HG02571 (cell line): ENCODE data around the gene CNTN5.

Experiments used
- ATAC-seq: cut with Tn5 transposase; IDR thresholded peaks from one replicate; pipeline ENCODE4 v1.9.1; 2021; ENCODE audit warnings: mild to moderate bottlenecking, moderate library complexity; ENCODE audit not compliant: unreplicated experiment

Gene CNTN5

GRCh38 chr11:100011697-100012096 lies 990.9 kb downstream of the CNTN5 start:
- no peak for ATAC-seq

GRCh38 chr11:100013011-100013410 lies 992.3 kb downstream of the CNTN5 start:
- ATAC-seq: no peak

GRCh38 chr11:100031973-100032372 lies 1011.2 kb downstream of the CNTN5 start:
- no peak for ATAC-seq

DNA sequence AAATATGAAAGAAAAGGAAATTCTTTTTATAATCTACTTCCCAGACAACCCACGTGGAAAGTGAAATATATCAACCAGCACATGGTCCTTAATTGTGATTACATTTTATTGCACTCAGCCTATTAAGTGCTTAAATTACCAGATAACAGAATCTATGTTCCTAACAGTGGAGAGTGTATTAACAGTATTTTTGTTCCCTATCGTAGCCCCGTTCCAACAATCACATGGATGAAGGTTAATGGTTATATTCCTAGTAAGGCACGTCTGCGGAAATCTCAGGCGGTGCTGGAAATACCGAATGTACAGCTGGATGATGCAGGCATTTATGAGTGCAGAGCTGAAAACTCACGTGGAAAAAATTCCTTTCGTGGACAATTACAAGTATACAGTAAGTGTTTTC lies 1040.3 kb downstream of the CNTN5 start:
- ATAC-seq: no peak

- ATAC-seq: no peak
These were observed 1045.7 kb downstream of the CNTN5 start for GRCh38 chr11:100066399-100066798.

GRCh38 chr11:100068116-100068515 lies 1047.4 kb downstream of the CNTN5 start:
- ATAC-seq: no peak

DNA sequence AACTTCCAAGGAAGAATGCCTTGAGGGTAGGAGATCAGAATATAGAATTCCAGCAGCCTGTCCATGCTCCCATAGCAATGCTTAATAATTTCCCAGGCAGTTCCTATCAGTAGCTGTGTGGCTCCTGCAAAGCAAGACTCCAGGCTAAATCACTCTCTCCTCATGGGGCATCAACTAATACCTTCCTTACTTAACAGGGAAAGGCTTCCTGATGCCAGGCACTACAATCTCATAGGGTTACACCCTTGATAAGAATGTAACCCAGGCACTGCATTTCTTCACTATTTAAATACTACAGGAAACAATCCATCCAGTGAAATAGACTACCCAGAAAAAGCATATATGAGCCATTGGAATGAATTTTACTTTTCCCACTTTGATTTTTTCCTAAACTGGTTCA lies 1051.4 kb downstream of the CNTN5 start:
- no peak for ATAC-seq

DNA sequence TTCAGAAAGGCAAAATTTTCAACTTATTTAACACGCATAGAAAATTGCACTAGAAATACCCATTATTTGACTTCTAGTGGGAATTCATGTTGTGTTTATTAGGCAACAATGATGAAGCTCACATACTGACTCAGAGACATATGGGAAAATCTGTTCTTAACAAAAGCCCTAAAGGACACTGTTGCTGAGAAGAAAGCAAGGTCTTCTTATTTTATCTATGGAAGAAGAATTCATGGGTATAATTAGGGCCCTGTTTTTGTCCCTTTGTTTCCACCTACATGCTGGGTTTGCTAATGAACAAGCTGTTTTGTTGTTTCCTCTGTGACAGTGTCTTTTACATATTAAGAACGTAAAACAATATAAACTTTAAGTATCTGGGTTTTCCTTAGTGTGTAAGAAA lies 1059.6 kb downstream of the CNTN5 start:
- ATAC-seq: no peak

- ATAC-seq: no peak
These were observed 1060.1 kb downstream of the CNTN5 start for GRCh38 chr11:100080821-100081220.

DNA sequence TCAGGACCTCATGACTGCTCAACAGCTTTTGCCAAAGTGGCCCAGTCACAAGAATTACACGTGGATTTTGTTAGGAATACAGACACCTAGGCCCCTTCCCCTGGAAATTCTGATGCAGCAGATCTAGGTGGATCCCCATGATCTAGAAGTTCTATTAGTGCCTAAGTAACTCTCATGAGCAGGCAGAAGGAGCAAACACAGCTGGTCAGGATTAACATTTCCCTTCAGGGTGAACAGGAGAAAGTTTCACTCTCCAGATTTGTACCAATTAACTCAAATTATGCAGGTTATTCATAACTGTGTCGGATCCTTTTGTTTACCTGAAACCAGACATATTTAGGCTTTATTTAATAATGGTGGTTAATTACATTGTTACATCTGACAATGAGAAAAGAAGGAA lies 1072.9 kb downstream of the CNTN5 start:
- no peak for ATAC-seq

DNA sequence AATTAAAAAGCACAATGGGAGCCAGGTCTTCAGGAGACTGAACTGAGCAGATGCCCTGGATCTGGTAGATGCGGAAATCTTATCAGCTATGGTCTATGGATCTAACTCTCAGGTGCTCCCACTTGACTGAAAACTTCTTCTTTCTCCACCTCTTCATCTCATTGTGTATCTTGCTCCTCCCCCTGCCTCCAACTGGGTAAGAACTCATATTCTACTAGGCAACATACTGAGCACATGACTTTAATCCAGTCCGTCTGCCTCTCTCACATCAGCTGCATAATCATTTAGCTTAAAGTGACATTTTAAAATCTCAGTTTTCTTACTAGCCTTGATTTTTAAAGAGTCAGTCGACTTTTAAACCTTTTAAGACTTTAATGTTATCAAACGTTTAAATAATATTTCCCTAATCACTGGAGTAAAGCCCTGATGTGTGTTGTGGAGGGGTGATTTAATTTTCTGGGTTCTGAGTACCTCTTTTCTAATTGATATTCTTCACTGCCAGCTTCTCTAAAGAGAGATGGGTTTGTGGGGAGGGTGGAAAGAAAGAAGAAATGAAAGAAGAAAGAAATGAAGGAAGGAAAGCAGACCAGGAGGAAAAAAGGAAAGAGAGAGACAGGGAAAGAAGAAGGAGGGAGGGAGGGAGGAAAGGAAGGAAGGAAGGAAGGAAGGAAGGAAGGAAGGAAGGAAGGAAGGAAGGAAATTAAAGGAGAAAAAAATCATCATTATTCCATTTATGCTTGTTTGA lies 1073.5 kb downstream of the CNTN5 start:
- no peak for ATAC-seq

DNA sequence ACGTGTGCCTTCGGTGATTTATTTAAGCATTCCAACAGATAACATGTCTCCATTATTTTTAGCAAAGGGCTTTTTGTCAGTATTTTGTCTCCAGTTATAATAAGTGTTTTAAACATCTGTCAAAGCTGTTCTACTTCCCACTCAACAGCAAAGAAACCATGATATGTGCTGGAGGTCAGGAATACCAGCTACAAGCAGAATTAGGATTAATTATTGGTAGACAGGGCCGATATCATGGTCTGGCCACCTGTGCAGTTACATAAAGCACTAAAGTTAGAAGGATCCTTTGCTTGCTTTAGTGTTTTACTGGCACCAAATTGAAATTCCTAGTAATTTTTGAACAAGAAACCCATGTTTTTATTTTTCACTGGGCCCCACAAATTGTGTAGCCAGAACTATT lies 1075.1 kb downstream of the CNTN5 start:
- ATAC-seq: no peak

- ATAC-seq: no peak
These were observed 1077.8 kb downstream of the CNTN5 start for GRCh38 chr11:100098560-100098959.

DNA sequence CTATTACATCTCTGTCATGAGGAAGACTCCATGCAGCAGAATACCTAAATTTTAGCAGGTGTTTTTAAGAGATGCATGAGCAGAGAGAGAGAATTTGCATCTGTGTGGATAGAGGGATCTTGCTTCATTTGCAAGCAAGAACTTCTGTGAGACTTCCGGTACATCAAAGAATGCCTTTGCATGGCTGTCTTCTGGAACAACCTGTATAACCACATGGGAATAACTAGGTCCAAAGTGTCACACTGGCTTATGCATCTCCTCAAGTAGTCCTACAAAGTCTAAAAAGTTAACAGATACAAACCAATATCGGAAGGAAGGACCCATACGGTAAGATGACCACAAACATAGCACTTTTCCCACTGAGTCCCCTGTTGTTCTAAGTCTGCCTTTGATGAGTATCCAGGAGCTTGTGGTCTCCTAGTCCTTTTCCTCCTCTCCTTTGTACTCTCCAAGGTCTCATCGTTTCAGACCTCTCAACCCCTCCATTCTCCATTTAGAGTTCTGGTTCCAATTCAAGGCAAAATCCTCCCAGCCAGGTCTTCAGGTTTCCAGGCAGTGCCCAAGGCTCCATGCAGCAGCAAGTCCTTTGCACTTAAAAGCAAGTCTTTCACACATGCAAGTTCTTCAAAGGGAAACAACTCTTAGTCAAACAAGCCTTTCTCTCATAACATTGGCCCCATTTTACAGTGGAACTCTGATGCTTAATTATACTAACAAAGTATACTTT lies 1084.7 kb downstream of the CNTN5 start:
- ATAC-seq: no peak

DNA sequence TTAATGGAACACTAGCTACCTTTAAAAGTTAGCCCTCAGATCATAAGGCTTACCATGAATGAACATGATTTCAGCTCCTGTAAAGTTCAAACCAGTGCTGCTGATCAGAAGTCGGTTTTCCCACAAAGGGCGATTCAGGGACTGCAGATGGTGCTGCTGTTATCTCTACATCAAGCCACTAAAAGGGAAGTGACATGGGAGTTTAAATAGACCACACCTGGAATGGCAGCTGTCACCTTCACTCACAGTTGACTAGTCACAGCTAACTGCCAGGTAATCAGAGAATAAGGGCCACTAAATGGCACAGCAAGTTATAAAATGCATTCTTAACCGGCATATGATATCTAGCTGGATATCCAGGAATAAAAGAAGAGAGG lies 1085.2 kb downstream of the CNTN5 start:
- no peak for ATAC-seq

DNA sequence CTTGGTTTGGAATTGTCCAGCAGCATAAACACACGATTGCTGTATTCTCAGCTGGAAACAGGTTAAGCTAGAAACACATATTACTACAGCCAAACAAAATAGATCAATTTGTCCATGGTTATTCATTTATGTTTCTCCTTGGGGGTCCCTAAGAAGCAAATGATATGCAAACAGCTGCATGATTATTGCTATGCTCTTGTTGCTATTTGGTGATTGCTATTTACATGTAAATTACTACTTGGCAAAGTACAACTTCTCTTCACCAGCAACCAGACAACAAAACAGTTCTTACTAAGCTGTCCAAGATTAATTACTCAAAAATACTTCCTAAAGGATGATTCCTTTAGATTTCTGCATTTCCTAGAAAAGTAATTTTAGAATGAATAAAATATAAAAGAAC lies 1098.4 kb downstream of the CNTN5 start:
- ATAC-seq: no peak

DNA sequence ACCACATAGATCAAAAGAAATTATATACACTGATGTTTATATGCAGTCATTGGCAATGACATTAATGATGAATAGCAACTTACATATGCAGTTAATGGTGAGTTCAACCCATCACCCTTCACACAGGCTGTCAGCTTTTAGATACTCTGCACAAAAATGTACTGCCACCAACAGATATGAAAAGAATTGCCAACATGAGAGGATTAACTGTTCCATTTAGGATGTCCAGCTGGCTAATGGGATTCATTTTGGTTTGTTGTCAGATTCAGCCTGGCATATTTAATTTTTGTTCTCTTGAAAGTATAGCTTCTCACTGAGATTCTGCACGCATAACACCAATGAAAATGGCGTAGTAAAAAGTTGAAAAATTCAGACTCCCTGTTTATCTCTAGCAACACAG lies 1112.4 kb downstream of the CNTN5 start:
- ATAC-seq: no peak

DNA sequence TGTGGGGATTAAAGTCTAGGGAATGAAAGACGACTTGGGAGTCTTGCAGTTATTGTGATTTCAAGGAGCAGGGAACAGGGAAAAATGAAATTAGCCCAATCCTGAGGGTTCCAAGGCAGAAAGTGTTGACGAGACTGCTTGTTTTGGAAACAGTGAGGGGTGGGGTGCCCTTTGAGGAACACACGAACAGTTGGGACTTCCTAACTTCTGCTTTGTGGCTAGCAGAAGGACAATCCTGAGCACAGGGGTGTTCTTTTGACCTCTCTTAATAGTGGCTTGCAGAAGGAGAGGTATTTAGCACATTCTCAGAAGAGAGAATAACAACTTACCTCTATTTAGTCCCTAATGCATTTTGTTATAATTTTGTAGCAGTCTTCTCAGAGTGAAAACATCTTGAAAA lies 1120.5 kb downstream of the CNTN5 start:
- no peak for ATAC-seq

DNA sequence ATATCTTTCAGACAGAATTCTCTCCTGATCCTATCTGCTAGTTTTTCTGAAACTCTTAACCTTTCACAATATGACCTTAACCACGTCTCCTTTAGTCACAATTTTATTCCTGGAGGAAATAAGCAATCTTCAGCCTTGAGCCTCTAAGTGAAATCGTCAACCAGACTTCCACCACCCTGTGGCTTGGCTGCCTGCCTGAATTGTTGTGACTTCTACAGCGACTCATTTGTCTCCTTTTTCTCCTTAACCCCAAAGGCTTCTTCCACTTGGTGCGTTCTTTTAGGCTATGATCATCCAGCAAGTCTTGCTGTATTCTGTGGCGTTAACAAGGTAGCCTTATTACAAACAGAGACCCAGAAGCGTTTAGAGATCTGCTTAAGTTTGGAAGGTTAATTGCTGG lies 1131.2 kb downstream of the CNTN5 start:
- ATAC-seq: no peak

DNA sequence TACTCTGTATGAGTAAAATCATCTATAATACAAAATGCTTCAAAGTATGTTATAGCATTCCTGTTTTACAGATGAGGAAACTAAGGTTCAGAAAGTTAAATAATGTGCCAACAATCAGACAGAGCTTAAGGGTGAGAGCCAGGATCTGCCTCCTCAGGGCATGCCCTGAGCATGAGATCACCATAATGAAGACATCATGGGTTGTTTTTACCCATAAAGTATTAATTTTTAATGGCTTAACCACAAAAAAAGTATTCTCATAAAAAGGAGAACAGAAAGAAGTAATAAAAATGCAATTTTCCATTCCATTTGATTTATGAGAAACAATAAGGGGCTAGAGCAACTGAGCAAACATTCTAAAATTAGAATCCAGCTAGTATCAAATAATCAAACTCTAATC lies 1132.0 kb downstream of the CNTN5 start:
- no peak for ATAC-seq

GRCh38 chr11:100163471-100163870 lies 1142.7 kb downstream of the CNTN5 start:
- ATAC-seq: no peak

GRCh38 chr11:100174881-100175280 lies 1154.1 kb downstream of the CNTN5 start:
- no peak for ATAC-seq

GRCh38 chr11:100176456-100176855 lies 1155.7 kb downstream of the CNTN5 start:
- no peak for ATAC-seq
